Stimulated activated CD4-positive, alpha-beta T cell treated with anti-CD3 and anti-CD28 coated beads, Interleukin-1b, Interleukin-23, amount 100 ng/mL, for 1 hour (primary cell): Measurements from ENCODE around the gene EGR1.
"Not testable (repeated sequence)": the region's sequence is repeated elsewhere in the genome, so short reads cannot be mapped to it uniquely, and the experiment has no call there.

ENCODE experiments used
- DNase-seq, 2 donors: peaks; one replicate each; pipeline ENCODE4 v3.0.0-alpha.2; 2020; ENCODE audit warnings: low read depth in 2 of 2

Gene EGR1

DNA sequence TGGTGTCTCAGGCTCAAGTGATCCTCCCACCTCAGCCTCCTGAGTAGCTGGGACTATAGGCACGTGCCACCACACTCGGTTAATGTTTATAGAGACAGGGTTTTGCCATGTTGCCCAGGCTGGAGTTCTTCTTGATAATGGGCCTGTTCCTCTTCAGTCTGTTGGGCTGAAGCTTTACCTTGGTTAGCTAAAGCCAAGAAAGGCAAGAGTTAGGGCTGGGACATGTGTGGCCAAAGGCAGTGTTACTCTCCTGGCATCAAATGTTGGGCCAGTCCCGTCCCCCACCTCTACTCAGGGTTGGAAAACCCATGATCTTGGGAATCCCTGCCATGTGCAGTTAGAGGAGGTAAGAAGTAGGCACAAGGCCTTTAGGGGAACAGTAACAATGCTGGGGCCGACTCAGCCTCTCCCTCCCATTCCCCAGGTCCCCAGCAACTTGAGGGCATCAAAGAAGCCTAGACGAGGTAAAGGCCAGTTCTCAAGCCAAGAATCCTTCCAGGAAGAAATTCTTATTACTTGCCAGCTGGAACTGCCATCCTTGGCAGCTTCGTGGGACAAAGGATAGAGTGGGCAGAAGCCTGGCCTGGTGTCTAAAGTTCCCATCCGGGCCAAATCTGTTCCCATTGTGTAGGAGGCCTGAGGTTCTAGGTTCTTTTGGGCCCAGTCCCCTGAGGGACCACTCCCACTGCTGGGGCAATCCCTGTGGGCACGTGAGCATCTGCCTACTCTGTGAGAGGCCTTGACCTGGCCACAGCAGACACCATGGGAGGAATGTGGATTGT is 4.5 kb downstream of the EGR1 start:
- peak in 1 of 2 donors; percentile 75 for DNase-seq

DNA sequence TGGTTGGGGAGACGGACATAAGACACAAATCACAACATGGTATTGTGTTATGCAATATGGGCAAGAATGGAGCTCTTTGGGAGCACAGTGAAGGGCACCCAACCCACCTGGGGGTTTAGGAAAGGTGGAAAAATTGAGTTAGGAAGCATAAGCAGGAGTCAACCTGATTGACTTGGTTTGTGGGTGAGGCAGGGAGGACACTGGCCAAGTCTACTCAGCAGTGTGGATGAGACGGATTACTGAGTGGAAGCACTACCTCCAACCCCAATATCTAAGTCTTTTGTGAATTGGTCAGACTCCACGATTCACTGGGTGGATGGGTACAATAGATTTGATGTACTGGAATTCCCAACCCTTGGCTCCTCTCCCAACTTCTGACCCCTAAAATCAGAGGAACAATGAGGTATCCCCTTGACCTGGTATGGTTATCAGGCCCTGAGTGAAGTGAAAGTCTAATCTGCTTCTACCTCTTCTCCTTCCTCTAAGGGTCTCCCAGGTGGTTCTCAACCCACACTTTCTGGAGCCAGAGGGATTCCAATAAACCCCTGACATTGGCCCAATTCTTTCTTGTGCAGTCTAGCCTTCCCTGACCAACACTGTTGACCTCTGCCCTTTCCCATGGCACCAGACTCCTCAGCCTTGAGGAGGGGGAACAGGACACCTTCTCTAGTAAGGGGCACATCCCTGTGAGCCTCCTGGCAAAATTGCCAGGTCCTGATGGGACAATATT is 5.2 kb downstream of the EGR1 start:
- peak in 1 of 2 donors; percentile 29 for DNase-seq

DNA sequence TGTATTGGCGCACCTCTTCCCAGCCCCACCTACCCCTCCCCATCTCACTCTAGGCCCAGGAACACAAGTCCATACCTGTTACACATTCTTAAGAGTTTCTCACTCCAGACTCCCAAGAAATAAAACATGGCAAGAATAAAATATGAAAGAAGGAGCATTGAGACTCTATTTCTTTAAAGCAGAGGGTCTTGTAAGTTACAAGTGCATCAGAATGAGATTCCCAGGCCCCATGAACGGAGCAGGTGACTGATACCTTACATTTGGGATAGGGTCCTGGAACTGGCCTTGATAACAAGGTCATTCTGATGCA is 5.7 kb downstream of the EGR1 start:
- no peak for DNase-seq

DNA sequence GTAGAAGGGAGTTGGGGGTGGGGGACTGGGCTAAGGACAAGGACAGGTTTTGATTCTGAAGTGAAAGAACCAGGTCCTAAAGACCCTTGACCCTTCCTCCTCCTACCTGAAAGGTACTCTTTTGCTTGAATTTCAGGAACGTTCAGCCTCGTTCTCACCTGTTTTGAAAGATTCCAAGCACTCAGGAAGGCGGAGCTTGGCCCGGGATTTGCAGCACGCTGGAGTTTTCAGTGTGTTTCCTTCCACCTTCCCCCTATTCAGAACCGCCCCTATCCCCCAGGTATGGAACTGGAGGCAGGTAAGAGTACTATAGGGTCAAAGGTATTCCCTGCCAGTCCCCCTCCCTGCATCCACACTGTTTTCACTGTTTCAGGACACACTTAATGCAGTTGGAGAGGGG is 7.1 kb downstream of the EGR1 start:
- no peak for DNase-seq

DNA sequence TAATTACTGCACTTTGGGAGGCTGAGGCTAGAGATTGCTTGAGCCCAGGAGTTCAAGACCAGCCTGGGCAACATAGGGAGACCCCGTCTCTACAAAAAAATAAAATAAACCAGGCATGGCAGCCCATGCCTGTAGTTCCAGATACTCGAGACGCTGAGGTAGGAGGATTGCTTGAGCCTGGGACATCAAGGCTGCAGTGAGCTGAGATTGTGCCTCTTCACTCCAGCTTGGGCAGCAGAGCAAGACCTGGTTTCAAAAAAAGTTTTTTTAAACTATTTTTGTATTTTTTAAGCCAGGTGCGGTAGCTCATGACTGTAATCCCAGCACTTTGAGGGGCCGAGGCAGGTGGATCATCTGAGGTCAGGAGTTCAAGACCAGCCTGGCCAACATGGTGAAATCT is 7.9 kb downstream of the EGR1 start:
- not testable (repeated sequence) for DNase-seq

DNA sequence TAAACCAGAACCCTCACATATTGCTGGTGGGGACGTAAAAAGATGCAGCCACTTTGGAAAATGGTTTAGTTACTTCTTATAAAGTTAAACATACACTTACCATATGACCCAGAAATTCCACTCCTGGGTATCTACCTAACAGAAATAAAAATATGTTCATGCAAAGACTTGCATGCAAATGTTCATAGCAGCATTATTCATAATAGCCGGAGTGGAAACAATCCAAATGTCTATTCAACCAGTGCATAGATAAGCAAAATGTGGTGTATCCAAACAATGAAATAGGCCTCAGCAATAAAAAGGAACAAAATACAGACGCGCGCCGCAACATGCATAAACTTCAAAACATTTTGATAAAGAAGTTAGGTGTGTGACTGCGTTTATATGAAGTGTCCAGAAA is 11.6 kb downstream of the EGR1 start:
- DNase-seq: no peak

DNA sequence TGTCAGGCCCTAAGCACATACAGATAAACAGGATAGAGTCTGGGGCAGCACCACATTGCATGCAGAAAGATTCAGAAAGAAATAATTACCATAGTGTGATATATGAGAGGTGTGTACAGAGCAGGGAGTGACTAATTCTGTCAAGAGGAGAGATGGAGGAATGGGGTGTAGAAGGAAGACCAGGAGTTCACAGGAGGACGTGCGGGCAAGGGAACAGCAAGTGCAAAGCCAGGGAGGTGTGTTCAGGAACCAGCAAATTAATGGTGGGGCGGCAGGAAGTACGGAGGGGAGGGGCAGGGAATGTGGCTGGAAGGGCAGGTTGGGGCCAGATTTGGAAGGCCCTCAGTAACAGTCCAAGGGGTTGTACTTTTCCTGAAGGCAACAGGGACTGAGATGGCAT is 17.4 kb downstream of the EGR1 start:
- DNase-seq: no peak

DNA sequence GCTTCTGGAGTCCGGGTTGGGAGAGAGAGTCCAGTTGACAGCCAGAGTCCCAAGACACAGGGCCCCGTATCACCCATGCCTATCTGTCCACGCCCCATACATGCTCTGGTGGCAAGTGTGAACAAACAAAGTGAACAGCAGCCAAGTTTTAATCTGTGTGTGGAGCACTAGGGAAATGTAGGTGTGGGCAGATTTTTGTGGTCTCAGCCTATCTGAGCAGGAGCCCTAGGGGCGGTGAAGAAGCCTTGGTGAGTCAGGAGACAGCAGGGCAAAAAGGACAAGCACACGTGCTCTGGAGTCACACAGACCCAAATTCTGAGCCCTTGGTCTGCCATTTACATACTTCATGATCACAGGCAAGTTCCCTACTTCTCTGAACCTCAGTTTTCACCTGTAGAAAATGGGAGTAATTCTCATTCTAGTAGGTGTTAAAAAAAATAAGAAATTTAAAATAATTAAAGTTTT is 23.2 kb downstream of the EGR1 start:
- no peak for DNase-seq

DNA sequence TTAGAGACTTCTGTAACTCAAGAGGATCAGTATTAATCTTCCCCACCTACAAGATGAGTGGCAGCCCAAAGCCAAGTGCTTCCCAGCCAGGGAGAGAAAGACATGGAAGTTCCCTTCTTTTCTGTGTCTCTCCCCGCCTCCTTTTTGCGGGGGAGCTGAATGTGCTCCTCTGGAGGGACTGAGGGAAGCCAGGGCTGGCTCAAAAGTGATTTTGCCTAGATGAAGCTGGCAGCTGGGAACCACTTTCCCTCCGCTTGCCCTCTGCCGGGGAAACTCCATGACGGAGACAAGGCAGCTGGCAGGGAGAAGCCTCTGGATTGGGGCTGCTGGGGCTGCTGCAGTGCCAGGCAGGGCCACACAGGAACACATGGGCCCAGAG is 24.4 kb downstream of the EGR1 start:
- no peak for DNase-seq

DNA sequence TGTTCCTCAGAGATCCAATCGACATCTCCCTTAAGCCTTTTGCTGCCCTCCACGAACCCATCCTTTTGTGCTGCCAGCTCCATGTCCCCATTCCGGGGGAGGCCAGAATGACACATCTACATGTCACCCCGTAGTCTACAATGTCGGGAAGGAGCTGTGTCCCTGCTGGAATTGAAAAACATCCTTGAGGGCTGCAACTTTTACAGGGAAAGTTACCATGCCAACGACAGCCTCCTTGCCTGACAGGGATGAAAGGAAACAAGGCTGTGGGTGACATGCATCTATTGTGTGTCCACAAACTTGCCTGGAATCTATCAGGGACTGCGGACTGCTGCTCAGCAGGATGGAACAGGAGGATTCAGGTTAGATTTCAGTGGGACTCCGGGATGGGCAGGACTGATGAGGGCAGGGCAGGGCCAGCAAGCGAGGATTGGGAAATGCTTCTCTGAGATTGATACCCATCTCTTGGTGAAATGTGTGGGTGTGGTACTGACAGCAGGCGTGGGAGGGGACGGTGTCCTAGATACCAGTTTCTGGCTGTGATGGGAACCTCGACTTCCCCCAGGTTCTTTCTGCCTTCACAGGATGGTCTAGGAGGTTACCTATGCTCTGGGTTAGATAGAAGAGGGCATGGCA is 25.5 kb downstream of the EGR1 start:
- no peak for DNase-seq

DNA sequence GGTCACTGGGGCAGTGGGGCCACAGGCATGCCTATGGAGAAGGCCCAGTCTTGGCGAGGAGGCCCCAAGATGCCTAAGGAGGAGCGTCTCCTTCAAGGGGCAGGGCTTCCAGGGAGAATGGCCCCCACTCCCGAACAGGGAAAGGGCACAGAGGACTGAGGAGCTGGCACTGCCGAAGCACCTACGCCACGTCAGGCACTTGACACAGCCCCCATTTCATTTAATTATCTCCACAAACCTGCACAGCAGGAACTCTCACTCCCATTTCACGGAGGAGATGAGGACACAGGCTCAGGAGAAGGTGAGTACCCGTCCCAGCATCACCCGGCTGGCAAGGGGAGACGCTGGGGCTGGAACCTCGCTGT is 26.0 kb downstream of the EGR1 start:
- no peak for DNase-seq

DNA sequence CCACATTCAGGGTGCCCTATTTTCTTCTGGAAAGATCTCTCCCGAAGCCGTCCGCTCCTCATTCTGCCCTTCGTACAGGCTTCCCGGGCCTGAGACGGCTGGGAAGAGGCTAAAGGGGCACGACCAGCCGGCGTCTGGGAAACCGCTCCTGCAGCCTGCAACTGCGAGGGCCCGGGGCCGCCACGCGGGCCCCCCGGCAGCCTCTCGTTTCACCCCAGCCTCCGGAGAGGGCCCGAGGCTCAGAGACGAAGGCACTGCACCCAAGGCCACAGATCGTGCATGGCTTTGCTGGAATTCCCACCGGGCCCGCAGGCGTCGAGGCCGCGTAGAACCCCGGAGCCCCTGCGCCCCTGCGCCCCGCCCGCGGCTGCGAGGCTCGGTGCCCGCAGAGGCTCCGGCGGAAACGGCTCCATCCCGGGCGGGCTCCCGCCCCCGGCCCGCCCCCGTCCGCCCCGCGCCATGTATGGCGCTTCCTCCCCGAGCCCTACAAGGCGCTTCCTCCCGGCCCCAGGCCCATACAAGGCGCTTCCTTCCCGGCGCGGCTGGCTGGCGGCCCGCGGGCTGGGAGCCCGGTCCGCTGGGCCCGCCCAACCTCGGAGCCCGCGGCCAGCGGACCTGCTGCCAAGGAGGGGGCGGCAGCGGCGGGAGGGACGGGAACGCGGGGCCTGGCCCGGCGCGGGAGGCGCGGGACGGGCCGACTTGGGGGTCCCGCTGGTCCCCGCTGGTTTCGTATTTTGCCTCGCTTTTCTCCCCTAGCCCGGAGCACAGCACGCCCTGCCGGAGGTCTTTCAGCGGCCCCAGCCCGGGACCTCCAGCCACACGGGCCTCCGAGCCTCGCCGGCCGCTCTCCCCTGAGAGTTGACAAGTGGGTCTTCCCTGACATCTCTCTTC is 26.6 kb downstream of the EGR1 start:
- peak; percentile 65 to 71 for DNase-seq

DNA sequence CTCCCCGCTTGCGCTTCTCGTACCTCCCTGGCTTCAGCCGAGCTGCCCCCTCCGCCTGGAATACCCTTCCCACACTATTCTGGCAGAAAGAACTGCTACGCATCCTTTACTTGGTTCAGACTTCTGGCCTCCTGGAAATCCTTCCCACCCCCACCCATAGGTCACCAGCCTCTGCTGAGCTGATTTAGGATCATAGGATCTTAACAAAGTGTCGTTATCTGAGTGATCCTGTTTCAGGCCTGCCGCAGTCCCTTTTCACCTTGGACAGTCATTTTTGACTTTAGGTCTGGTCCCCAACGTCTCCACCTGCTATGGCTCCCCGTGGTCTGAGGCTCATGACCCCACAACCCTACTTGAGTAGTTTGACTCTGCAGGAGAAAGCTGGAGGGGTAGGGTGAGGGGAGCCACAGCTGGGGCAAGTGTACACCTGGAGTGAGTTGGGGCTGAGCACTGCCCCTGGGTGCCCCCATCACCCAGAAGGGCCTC is 27.3 kb downstream of the EGR1 start:
- DNase-seq: no peak

DNA sequence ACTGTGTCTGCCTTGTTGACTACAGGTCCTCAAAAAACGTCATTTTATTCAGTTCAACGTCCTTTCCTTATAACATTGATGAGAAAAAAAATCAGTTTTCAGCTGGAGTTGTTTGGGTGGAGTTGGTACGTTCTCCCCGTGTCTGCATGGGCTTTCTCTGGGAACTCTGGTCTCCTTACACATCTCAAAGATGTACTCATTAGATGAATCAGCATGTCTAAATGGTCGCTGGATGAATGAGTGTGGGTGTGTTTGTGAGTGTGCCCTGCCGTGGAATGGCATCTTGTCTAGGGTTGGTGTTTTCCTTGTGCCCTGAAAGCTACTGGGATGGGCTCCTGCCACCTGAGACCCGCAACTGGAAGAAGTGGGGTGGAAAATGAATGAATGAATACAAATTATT is 30.1 kb downstream of the EGR1 start:
- no peak for DNase-seq

DNA sequence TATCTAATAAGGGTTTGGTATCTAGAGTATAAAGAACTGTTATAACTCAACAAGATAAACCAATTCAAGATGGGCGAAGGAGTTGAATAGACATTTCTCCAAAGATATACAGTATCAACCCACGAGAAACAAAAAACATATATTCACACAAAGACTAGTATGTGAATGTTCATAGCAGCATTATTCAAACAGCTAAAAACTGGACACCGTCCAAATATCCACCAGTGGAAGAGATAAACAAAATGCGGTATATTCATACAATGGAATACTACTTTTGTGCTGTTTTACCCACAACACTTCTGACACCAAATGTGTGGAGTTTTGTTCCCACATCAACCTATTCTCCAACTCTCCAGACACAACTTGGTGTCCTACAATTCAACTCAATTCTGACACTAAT is 33.1 kb downstream of the EGR1 start:
- DNase-seq: no peak

DNA sequence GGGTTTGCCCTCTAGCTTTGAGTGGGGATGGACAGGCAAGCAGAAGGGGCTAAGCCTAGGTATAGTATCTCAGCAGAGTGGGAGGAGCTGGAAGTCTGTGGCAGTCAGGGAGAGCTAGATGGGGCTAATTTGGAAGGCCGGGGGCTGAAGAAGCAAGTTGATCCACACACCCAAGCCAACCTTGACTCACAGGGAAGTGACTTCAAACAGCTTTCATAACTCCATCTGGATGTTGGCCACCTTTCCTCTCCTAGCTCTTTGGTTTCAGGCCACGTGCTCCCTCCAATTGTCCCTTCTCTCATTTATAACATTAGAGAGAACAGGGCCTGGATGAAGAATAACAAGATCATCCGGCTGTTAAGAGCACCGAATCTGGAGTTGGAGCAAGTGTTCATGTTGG is 36.8 kb downstream of the EGR1 start:
- no peak for DNase-seq

DNA sequence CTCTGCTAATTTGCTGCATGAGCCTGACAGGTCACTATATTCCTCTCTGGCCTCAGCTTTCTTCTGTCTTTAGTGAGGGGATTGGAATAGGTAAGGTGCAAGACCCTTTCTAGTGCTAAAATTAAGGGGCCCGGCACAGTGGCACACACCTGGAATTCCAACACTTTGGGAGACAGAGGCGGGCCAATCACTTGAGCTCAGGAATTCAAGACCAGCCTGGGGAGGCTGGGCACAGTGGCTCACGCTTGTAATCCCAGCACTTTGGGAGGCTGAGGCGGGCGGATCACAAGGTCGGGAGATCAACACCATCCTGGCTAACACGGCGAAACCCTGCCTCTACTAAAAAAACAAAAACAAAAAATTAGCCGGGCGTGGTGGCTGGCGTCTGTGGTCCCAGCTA is 37.2 kb downstream of the EGR1 start:
- DNase-seq: no peak

DNA sequence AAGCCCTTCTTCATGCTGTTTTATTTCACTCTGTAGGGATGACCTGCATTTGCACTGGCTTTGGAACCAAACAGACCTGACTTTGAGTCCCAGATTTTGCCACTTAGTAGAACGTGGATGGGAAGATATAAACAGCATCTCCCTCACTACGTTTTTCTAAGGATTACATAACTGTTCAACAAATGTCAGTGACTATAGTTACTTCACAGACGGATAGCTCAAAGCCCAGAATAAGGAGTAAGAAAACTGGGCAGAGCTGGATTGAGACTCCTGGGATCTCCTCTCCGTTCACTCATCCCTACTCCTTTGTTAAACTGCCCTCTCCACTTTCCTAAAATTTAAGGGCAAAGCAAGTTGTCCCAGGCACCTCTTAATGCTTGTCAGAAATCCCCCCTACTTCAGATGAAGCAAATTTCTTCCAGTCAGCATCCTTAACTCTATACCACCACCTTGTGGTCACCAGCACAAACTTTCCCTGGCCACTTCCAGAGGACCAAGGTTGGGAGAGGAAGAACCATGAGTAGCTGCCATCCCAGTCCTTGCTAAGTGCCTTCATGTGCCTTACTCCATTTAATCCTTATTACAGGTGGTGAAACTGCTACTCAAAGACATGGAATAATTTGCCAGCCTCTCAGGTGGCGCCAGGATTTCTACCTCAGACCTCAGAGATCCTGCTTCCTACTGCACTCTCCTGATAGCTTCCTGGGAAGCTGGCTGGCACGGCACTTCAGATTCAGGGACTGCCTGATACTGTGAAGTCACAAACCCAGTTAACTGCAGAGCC is 38.4 kb downstream of the EGR1 start:
- DNase-seq: no peak

DNA sequence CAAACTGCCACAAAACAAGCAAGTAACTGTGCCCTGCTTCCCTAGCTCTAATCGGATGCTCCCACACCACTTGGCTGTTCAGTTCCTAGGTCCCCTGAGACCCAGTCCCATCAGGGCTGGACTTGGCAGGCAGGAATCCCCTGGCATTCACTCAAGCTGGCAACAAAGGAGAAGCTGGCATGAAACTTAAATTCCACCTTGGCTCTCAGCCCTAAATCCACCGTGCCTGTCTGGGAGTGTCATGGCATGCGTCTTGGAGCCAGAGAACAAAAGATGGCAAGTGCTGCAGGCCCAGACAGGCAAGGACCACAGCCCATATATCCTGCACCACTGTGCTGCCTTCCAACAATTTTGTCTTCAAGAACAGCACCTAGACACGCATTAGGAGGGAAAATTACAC is 39.5 kb downstream of the EGR1 start:
- no peak for DNase-seq

DNA sequence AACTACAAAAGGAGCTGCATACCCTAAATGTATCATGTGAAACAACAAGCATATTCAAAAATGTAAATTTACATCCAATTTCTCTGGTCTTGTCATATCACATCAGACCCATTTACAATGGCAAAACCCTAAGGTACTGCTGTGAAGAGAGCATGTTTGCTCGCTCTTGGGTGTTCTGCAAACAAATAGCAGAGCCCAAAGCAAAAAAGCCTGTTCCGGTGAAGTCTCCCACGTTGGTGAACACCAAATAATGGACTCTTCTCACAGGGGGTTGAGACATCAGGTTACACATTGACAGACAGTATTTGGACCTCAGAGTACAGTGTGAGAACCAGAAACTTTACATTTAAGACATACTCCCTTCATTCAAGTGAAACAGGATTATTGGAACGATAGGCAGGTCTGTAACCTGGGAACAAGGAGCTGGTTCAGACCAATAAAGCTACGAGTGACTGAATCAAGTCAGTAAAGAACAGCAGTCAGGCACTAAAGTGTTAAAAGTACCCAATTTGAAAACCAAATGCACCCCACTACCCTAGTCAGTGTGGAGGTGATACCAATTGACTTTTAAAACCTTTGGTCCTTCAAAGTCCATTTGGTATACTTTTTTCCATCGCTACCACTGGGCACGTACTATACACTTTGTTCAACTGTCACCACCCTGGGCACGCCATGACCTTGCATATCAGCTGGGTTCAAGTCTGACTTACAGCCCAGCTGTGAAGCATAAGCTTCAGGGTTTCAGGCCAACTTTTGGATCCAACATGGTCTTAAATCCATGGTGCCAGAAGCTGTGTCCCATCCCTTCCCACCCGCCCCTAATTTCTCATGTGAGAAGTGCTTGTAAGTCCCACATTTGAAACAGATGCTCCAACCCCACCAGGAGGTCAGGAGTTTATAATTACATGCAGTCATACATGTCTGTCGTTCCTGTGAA is 41.4 kb downstream of the EGR1 start:
- DNase-seq: no peak
